B cell (primary cell): ENCODE data around the gene TGFBR3. TPM values are rescaled to one million over a fixed set of nuclear protein-coding genes. Genes with fewer than 3 reads are reported as not detected.

Experiments used
- ATAC-seq: fragments of 200-7000 bp; cut with Tn5 transposase; one replicate; pipeline ENCODE4 v1.10.0; 2021; ENCODE audit warnings: low read depth, mild to moderate bottlenecking, moderate number of reproducible peaks, moderate library complexity
- CTCF ChIA-PET: fragments of 350-600 bp; sonication (Branson Sonifier 250); formaldehyde crosslinking; loops from one replicate; lab custom pipeline; 2021; ENCODE audit warnings: antibody characterized with exemption, inconsistent platforms; lab: Charles Lee
- POLR2A ChIA-PET: fragments of 350-600 bp; sonication (Branson Sonifier 250); formaldehyde crosslinking; loops from one replicate; lab custom pipeline; 2021; ENCODE audit warnings: antibody characterized with exemption; lab: Charles Lee
- DNase-seq: peaks from one replicate; pipeline ENCODE4 v3.0.0; 2013
- H2AFZ ChIP-seq: 2 replicates; pipeline ENCODE4 v1.6.1; 2012; ENCODE audit warnings: mild to moderate bottlenecking, low read depth, low read length; ENCODE audit not compliant: insufficient read depth, poor library complexity, severe bottlenecking
- H3K27ac ChIP-seq, 2 donors: 1 replicate in 1 of 2; 2 replicates in 1 of 2; pipeline ENCODE4 v1.5.1; 2012 to 2013; ENCODE audit warnings: low read length in 2 of 2, mild to moderate bottlenecking in 2 of 2, moderate library complexity in 1 of 2
- H3K27me3 ChIP-seq, 4 experiments: fragments of 200-600 bp in 1 of 4; sonication (generic) in 1 of 4; replicated peaks in 1 of 4; 1 replicate in 2 of 4; 2 replicates in 2 of 4; pipeline versions ENCODE4 v1.6.1 to v1.7.0; 2013 to 2016; ENCODE audit warnings: low read length in 3 of 4, mild to moderate bottlenecking in 2 of 4, mixed read lengths in 1 of 4, moderate library complexity in 1 of 4; ENCODE audit not compliant: insufficient read depth in 4 of 4, control insufficient read depth in 3 of 4; ENCODE audit errors: control extremely low read depth in 1 of 4
- H3K36me3 ChIP-seq, 2 experiments: replicated peaks in 1 of 2; 1 replicate in 1 of 2; 2 replicates in 1 of 2; pipeline versions ENCODE4 v1.6.1 to v1.7.1; 2013; ENCODE audit warnings: low read length in 1 of 2; ENCODE audit not compliant: insufficient read depth in 2 of 2, control insufficient read depth in 1 of 2; ENCODE audit errors: control extremely low read depth in 1 of 2, extremely low read depth in 1 of 2
- H3K4me1 ChIP-seq, 2 donors: fragments of 200-600 bp in 1 of 2; sonication (generic) in 1 of 2; 1 replicate in 1 of 2; 2 replicates in 1 of 2; pipeline versions ENCODE4 v1.5.1 to v1.6.1; 2013 to 2017; ENCODE audit warnings: low read length in 2 of 2; ENCODE audit not compliant: control insufficient read depth in 2 of 2, insufficient read depth in 2 of 2
- H3K4me2 ChIP-seq: replicated peaks from 2 replicates; pipeline ENCODE3; 2012; ENCODE audit warnings: mild to moderate bottlenecking, low read depth, low read length; ENCODE audit not compliant: poor library complexity, severe bottlenecking
- H3K4me3 ChIP-seq, 5 experiments: fragments of 200-600 bp in 1 of 5; sonication (generic) in 1 of 5; 1 replicate in 3 of 5; 2 replicates in 2 of 5; pipeline versions ENCODE4 v1.5.1 to v1.7.0; 2011 to 2016; ENCODE audit warnings: low read length in 4 of 5, mild to moderate bottlenecking in 4 of 5, low read depth in 2 of 5, control low read depth in 1 of 5, moderate library complexity in 1 of 5; ENCODE audit not compliant: insufficient read depth in 1 of 5; ENCODE audit errors: control extremely low read depth in 1 of 5, extremely low read depth in 1 of 5
- H3K79me2 ChIP-seq: fragments of 200-600 bp; sonication (generic); one replicate; pipeline ENCODE4 v1.6.0; 2016; ENCODE audit warnings: low read length; ENCODE audit not compliant: control insufficient read depth, insufficient read depth
- H3K9ac ChIP-seq: fragments of 200-600 bp; sonication (generic); 2 replicates; pipeline ENCODE4 v1.6.1; 2017; ENCODE audit warnings: mild to moderate bottlenecking, low read length, moderate library complexity
- H3K9me3 ChIP-seq, 3 donors: one replicate each; pipeline versions ENCODE4 v1.6.1 to v1.7.1; 2013; ENCODE audit warnings: low read length in 2 of 3; ENCODE audit not compliant: control insufficient read depth in 2 of 3, insufficient read depth in 1 of 3; ENCODE audit errors: control extremely low read depth in 1 of 3
- H4K20me1 ChIP-seq: 2 replicates; pipeline ENCODE4 v1.6.0; 2012; ENCODE audit warnings: mild to moderate bottlenecking, low read length; ENCODE audit not compliant: insufficient read depth, control insufficient read depth, poor library complexity, severe bottlenecking
- H3K27ac Mint-ChIP-seq: one replicate; pipeline ENCODE4 v1.8.0; 2021; ENCODE audit warnings: mixed read lengths
- H3K27me3 Mint-ChIP-seq: one replicate; pipeline ENCODE4 v1.8.0; 2021; ENCODE audit warnings: mixed read lengths
- H3K4me1 Mint-ChIP-seq: one replicate; pipeline ENCODE4 v1.8.0; 2021; ENCODE audit warnings: mixed read lengths
- H3K4me3 Mint-ChIP-seq: one replicate; pipeline ENCODE4 v1.8.0; 2021; ENCODE audit warnings: mixed read lengths
- H3K9me3 Mint-ChIP-seq: one replicate; pipeline ENCODE4 v1.8.0; 2022; ENCODE audit warnings: mixed read lengths; ENCODE audit not compliant: insufficient read depth
- EZH2 ChIP-seq: IDR thresholded peaks from 2 replicates; pipeline ENCODE4 v1.6.1; 2012; ENCODE audit warnings: borderline replicate concordance, low read depth, mild to moderate bottlenecking, moderate library complexity, low read length; ENCODE audit not compliant: insufficient read depth, poor library complexity, severe bottlenecking
- WGBS: methylation state at CpG from one replicate; pipeline ENCODE4 v1.1.5; 2013; ENCODE audit warnings: missing lambda C conversion rate; ENCODE audit not compliant: insufficient coverage; 5-methylcytosine and 5-hydroxymethylcytosine counted together
- intact Hi-C: fragments of 100-400 bp; cut with micrococcal nuclease; formaldehyde crosslinking; loops from one replicate; pipeline ENCODE4 v1.10.0; 2022
- polyA plus RNA-seq: library from polyadenylated mRNA; depleted of rRNA; stranded (reverse); fragments of >200 nt; gene quantifications from 2 replicates; pipeline ENCODE4 v1.2.3, GENCODE V29; 2012
- total RNA-seq, 2 donors: library from RNA; stranded (reverse); fragments of 120-200 nt in 1 of 2; gene quantifications; 1 replicate in 1 of 2; 2 replicates in 1 of 2; pipeline versions ENCODE4 v1.2.3 to v1.2.4, GENCODE V29; 2013 to 2022
- TF ChIP-seq, protein P1 (sequence below): fragments of 200-600 bp; IDR thresholded peaks from one replicate; pipeline ENCODE4 v1.8.0; 2022; ENCODE audit warnings: antibody characterized with exemption, mild to moderate bottlenecking

TGFBR3 gene
- total and polyA plus RNA-seq, 2 donors (not counting 1 experiment from before 2014, with no cell fraction given) = 0.10 to 0.12 TPM

DNA sequence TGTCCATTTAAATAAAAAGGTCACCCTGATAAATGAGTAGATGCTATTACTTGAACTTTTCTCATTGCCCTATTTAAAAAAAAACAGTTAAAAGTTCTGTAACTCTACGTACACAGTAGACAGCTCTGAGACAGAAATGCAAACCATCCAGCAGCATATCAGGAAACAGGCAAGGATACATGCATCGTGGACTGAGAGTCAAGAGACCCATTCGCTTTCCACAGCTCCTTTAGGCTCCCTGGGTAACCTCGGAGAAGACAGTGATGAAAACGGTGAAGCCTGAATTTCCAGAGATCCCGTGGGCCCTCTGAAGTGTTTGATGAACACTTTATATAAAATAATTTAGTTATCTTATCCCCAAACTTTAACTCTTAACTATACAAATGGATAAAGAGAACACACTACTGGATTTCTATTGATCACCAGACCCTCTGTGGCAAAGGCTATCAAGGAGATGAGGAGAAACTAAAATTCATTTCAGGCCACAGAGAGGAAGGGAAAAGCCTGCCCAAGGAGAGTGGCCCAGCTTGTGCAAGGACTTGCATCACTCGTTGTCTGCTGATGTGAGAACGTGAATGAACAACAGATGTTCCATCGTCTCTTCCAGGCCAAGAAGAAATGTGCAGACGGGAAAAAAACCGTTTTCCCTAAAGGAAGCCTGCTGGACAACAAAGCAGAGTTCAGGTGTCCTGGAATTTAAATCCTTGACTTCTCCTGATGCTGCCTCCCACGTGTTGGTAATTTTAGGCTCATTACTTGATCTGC, 131.0 kb downstream of the TGFBR3 start:
- no peaks in the 10 kb centered on the region for H3K36me3 ChIP-seq
- H3K27ac Mint-ChIP-seq = no peak overlapping the region
- intact Hi-C loops = no loop called here
- H3K27ac ChIP-seq = no peak overlapping the region
- H3K4me1 Mint-ChIP-seq = peaks cover 7% of the 10 kb centered on the region
- no peak overlapping the region for H2AFZ ChIP-seq
- H3K4me3 Mint-ChIP-seq = no peak overlapping the region
- H3K9ac ChIP-seq = no peak overlapping the region
- H3K4me1 ChIP-seq = no peaks in the 10 kb centered on the region
- H3K79me2 ChIP-seq = no peaks in the 10 kb centered on the region
- no peak for DNase-seq
- ChIA-PET POLR2A (no interaction called here), CTCF (no interaction called here)
- H3K4me2 ChIP-seq = no peak overlapping the region
- 94% methylated on average over 8 of the region's 12 CpGs for WGBS
- no peak for TF ChIP-seq EZH2
- TF ChIP-seq, protein P1, sequence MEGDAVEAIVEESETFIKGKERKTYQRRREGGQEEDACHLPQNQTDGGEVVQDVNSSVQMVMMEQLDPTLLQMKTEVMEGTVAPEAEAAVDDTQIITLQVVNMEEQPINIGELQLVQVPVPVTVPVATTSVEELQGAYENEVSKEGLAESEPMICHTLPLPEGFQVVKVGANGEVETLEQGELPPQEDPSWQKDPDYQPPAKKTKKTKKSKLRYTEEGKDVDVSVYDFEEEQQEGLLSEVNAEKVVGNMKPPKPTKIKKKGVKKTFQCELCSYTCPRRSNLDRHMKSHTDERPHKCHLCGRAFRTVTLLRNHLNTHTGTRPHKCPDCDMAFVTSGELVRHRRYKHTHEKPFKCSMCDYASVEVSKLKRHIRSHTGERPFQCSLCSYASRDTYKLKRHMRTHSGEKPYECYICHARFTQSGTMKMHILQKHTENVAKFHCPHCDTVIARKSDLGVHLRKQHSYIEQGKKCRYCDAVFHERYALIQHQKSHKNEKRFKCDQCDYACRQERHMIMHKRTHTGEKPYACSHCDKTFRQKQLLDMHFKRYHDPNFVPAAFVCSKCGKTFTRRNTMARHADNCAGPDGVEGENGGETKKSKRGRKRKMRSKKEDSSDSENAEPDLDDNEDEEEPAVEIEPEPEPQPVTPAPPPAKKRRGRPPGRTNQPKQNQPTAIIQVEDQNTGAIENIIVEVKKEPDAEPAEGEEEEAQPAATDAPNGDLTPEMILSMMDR = no peak
- no peaks in the 10 kb centered on the region for H4K20me1 ChIP-seq
- no peaks in the 10 kb centered on the region for H3K9me3 ChIP-seq
- ATAC-seq = no peak
- no peaks in the 10 kb centered on the region for H3K27me3 Mint-ChIP-seq
- H3K4me3 ChIP-seq = no peak overlapping the region
- H3K27me3 ChIP-seq = no peaks in the 10 kb centered on the region
- no peaks in the 10 kb centered on the region for H3K9me3 Mint-ChIP-seq

DNA sequence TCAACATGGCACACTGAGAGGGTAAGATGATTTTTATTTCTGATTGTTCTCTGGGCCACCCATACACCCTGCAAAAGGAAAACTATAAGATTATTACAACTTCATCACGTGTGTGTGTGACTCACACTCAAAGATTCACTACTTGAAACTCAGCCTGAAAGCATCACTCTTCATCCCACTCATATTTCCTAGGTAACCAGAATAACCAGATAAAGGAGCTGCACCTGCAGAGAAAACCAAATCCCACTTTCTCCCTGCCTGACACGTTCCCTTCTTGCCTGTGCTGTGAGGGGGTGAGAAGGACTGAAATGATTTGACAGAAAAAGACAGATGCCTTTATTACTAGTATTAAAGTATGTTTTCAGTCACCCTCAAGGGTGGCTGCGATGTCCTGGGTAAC, 131.6 kb downstream of the TGFBR3 start:
- H3K27me3 Mint-ChIP-seq = no peaks in the 10 kb centered on the region
- H3K27ac ChIP-seq = no peak overlapping the region
- intact Hi-C loops = no loop called here
- TF ChIP-seq EZH2 = no peak
- TF ChIP-seq, protein P1 = no peak
- H3K4me3 ChIP-seq = no peak overlapping the region
- no peaks in the 10 kb centered on the region for H3K79me2 ChIP-seq
- no peaks in the 10 kb centered on the region for H3K27me3 ChIP-seq
- ChIA-PET CTCF (no interaction called here), POLR2A (no interaction called here)
- no peak overlapping the region for H3K9ac ChIP-seq
- no peaks in the 10 kb centered on the region for H3K9me3 ChIP-seq
- H3K27ac Mint-ChIP-seq = no peak overlapping the region
- H3K9me3 Mint-ChIP-seq = no peaks in the 10 kb centered on the region
- H2AFZ ChIP-seq = no peak overlapping the region
- H3K4me1 Mint-ChIP-seq = peaks cover 7% of the 10 kb centered on the region
- no peak overlapping the region for H3K4me2 ChIP-seq
- ATAC-seq (no peak), DNase-seq (no peak)
- WGBS = 60% methylated on average over 1 of the region's 3 CpGs
- no peaks in the 10 kb centered on the region for H3K4me1 ChIP-seq
- no peaks in the 10 kb centered on the region for H4K20me1 ChIP-seq
- no peaks in the 10 kb centered on the region for H3K36me3 ChIP-seq
- no peak overlapping the region for H3K4me3 Mint-ChIP-seq
